NCI-H1105 (cell line): ENCODE data around the gene ESPL1.
A peak's percentile ranks its signal among the peaks of the same experiment; 100 is the strongest.

ENCODE experiments used
- DNase-seq: peaks from one replicate; lab custom pipeline; 2025; lab: John Stamatoyannopoulos, UW

The ESPL1 gene

GRCh38 chr12:53231921-53232645 is 36.0 kb upstream of the ESPL1 start, which contains the start of gene RARG:
TSS of gene RARG (minus strand) at chr12:53232209. CDS start at chr12:53227545, 4,664 bp downstream.
- DNase-seq = no peak

- no peak for DNase-seq
These were observed 35.2 kb upstream of the ESPL1 start for GRCh38 chr12:53232646-53233461.

GRCh38 chr12:53233671-53234121 is 34.4 kb upstream of the ESPL1 start:
- no peak for DNase-seq

- DNase-seq = no peak
These were observed 33.7 kb upstream of the ESPL1 start for GRCh38 chr12:53234271-53234914.

- no peak for DNase-seq
These were observed 32.9 kb upstream of the ESPL1 start for GRCh38 chr12:53235164-53235563.

GRCh38 chr12:53235742-53236442 is 32.2 kb upstream of the ESPL1 start:
- no peak for DNase-seq

GRCh38 chr12:53236443-53237111 is 31.5 kb upstream of the ESPL1 start:
- no peak for DNase-seq

- no peak for DNase-seq
These were observed 28.3 kb upstream of the ESPL1 start for GRCh38 chr12:53239643-53240258.

- no peak for DNase-seq
These were observed 26.3 kb upstream of the ESPL1 start for GRCh38 chr12:53241623-53242412.

GRCh38 chr12:53244337-53244736 is 23.8 kb upstream of the ESPL1 start:
- DNase-seq = no peak

- DNase-seq = no peak
These were observed 22.8 kb upstream of the ESPL1 start for GRCh38 chr12:53245286-53245685.

GRCh38 chr12:53251477-53252348 is 16.4 kb upstream of the ESPL1 start:
- peak; percentile 28 for DNase-seq

- no peak for DNase-seq
These were observed 15.7 kb upstream of the ESPL1 start for GRCh38 chr12:53252349-53252916.

GRCh38 chr12:53253298-53253697 is 14.8 kb upstream of the ESPL1 start:
- no peak for DNase-seq

- DNase-seq = no peak
These were observed 13.1 kb upstream of the ESPL1 start for GRCh38 chr12:53254816-53255545.

- DNase-seq = no peak
These were observed 12.1 kb upstream of the ESPL1 start for GRCh38 chr12:53255996-53256395.

GRCh38 chr12:53258541-53259539 is 9.3 kb upstream of the ESPL1 start:
- DNase-seq = no peak
